Activated naive CD4-positive, alpha-beta T cell treated with anti-CD3 and anti-CD28 coated beads, Interleukin-2, amount 50 U/mL, for 72 hours (primary cell): ENCODE data around the gene BRAP. TPM values are rescaled to one million over a fixed set of nuclear protein-coding genes. Genes with fewer than 3 reads are reported as not detected.
"Not testable (repeated sequence)": the region's sequence is repeated elsewhere in the genome, so short reads cannot be mapped to it uniquely, and the experiment has no call there.

Experiments
- ATAC-seq, 2 donors: fragments of 150-1000 bp; cut with Tn5 transposase; 2 replicates each; pipeline ENCODE4 v1.10.0; 2021; ENCODE audit warnings: mild to moderate bottlenecking in 2 of 2, moderate library complexity in 2 of 2
- DNase-seq, 2 donors: peaks; one replicate each; pipeline ENCODE4 v3.0.0; 2021 to 2022; ENCODE audit warnings: low spot score in 2 of 2
- H3K27ac Mint-ChIP-seq, 2 donors: one replicate each; pipeline ENCODE4 v1.8.0; 2022; ENCODE audit warnings: mild to moderate bottlenecking in 2 of 2, mixed read lengths in 2 of 2
- H3K36me3 Mint-ChIP-seq, 2 donors: one replicate each; pipeline ENCODE4 v1.8.0; 2022; ENCODE audit warnings: mixed read lengths in 2 of 2
- H3K9me3 Mint-ChIP-seq, 2 donors: one replicate each; pipeline ENCODE4 v1.8.0; 2022; ENCODE audit warnings: mixed read lengths in 2 of 2
- total RNA-seq, 2 donors: library from RNA; stranded (reverse); gene quantifications; one replicate each; pipeline ENCODE4 v1.2.3, GENCODE V29; 2022

The BRAP gene
- total RNA-seq, result 10 to 100 TPM; 17.1 to 18.8 TPM

- Mint-ChIP-seq H3K36me3 (peaks cover 14 to 17% of the 10 kb centered on the region in 2 donors), H3K27ac (peak within 1 kb of the TSS; percentile 99 to 100)
- ATAC-seq, result peak; percentile 96 to 99
Measured at GRCh38 chr12:111685811-111686573, at the start of gene BRAP, which contains the start of gene ACAD10. TSS of gene BRAP (minus strand) at chr12:111685956. CDS start at chr12:111685792, 164 bp downstream. TSS of gene ACAD10 (plus strand) at chr12:111686053. CDS start at chr12:111692710, 6,657 bp downstream.

GRCh38 chr12:111733340-111733915 is 47.7 kb upstream of the BRAP start:
- Mint-ChIP-seq H3K36me3 (no peaks in the 10 kb centered on the region), H3K9me3 (no peaks in the 10 kb centered on the region), H3K27ac (no peak overlapping the region)
- DNase-seq (no peak), ATAC-seq (no peak)

More at GRCh38 chr12:111685811-111686573, at the start of gene BRAP, which contains the start of gene ACAD10:
- H3K9me3 Mint-ChIP-seq, result no peaks in the 10 kb centered on the region
- peak; percentile 96 for DNase-seq

- DNase-seq (no peak), ATAC-seq (no peak)
- H3K9me3 Mint-ChIP-seq, result no peaks in the 10 kb centered on the region
- no peaks in the 10 kb centered on the region for H3K36me3 Mint-ChIP-seq
- peak overlapping the region in 1 of 2 donors; percentile 44 for H3K27ac Mint-ChIP-seq
Measured at GRCh38 chr12:111732786-111733185, 47.0 kb upstream of the BRAP start.

- ATAC-seq, result no peak
- DNase-seq, result no peak
- no peak overlapping the region for H3K27ac Mint-ChIP-seq
- no peaks in the 10 kb centered on the region for H3K36me3 Mint-ChIP-seq
- no peaks in the 10 kb centered on the region for H3K9me3 Mint-ChIP-seq
Measured at GRCh38 chr12:111730420-111730819, 44.7 kb upstream of the BRAP start.

- DNase-seq (no peak), ATAC-seq (no peak)
- H3K9me3 Mint-ChIP-seq, result no peaks in the 10 kb centered on the region
- H3K27ac Mint-ChIP-seq, result no peak overlapping the region
- H3K36me3 Mint-ChIP-seq, result no peaks in the 10 kb centered on the region
Measured at GRCh38 chr12:111728795-111729194, 43.0 kb upstream of the BRAP start.

GRCh38 chr12:111723646-111724360 is 38.0 kb upstream of the BRAP start:
- not testable (repeated sequence) for H3K27ac Mint-ChIP-seq, H3K9me3 Mint-ChIP-seq, ATAC-seq, H3K36me3 Mint-ChIP-seq, DNase-seq

- Mint-ChIP-seq H3K27ac (no peak overlapping the region), H3K9me3 (no peaks in the 10 kb centered on the region), H3K36me3 (no peaks in the 10 kb centered on the region)
- ATAC-seq (no peak), DNase-seq (no peak)
Measured at GRCh38 chr12:111720457-111720856, 34.7 kb upstream of the BRAP start.

GRCh38 chr12:111719316-111719715 is 33.6 kb upstream of the BRAP start:
- H3K9me3 Mint-ChIP-seq, ATAC-seq, H3K36me3 Mint-ChIP-seq, H3K27ac Mint-ChIP-seq, DNase-seq: not testable (repeated sequence)

- no peaks in the 10 kb centered on the region for H3K9me3 Mint-ChIP-seq
Measured at GRCh38 chr12:111715279-111715678, 29.5 kb upstream of the BRAP start.

GRCh38 chr12:111706145-111706544 is 20.4 kb upstream of the BRAP start:
- Mint-ChIP-seq H3K27ac (no peak overlapping the region), H3K36me3 (peaks cover 0 to 7% of the 10 kb centered on the region in 2 donors), H3K9me3 (no peaks in the 10 kb centered on the region)
- no peak for ATAC-seq
- DNase-seq, result no peak

More at GRCh38 chr12:111715279-111715678, 29.5 kb upstream of the BRAP start:
- Mint-ChIP-seq H3K36me3 (no peaks in the 10 kb centered on the region), H3K27ac (no peak overlapping the region)
- DNase-seq (no peak), ATAC-seq (no peak)

GRCh38 chr12:111705672-111706071 is 19.9 kb upstream of the BRAP start:
- DNase-seq (no peak), ATAC-seq (no peak)
- Mint-ChIP-seq H3K27ac (no peak overlapping the region), H3K36me3 (peaks cover 0 to 7% of the 10 kb centered on the region in 2 donors), H3K9me3 (no peaks in the 10 kb centered on the region)

GRCh38 chr12:111699962-111700361 is 14.2 kb upstream of the BRAP start:
- no peak for ATAC-seq
- H3K27ac Mint-ChIP-seq, result no peak overlapping the region
- H3K9me3 Mint-ChIP-seq, result no peaks in the 10 kb centered on the region
- no peak for DNase-seq
- H3K36me3 Mint-ChIP-seq, result peaks cover 6 to 7% of the 10 kb centered on the region in 2 donors

- Mint-ChIP-seq H3K9me3 (no peaks in the 10 kb centered on the region), H3K27ac (no peak overlapping the region), H3K36me3 (peaks cover 0 to 16% of the 10 kb centered on the region in 2 donors)
- DNase-seq (no peak), ATAC-seq (no peak)
Measured at GRCh38 chr12:111693818-111694217, 8.1 kb upstream of the BRAP start.

- ATAC-seq, result no peak
- no peaks in the 10 kb centered on the region for H3K9me3 Mint-ChIP-seq
- H3K36me3 Mint-ChIP-seq, result peaks cover 0 to 16% of the 10 kb centered on the region in 2 donors
- no peak for DNase-seq
- peak overlapping the region in 1 of 2 donors; percentile 29 for H3K27ac Mint-ChIP-seq
Measured at GRCh38 chr12:111692575-111693210, 6.9 kb upstream of the BRAP start.

GRCh38 chr12:111691262-111691661 is 5.5 kb upstream of the BRAP start:
- no peak for DNase-seq
- no peaks in the 10 kb centered on the region for H3K9me3 Mint-ChIP-seq
- peaks cover 6 to 22% of the 10 kb centered on the region in 2 donors for H3K36me3 Mint-ChIP-seq
- ATAC-seq, result no peak
- no peak overlapping the region for H3K27ac Mint-ChIP-seq

GRCh38 chr12:111687952-111688351 is 2.2 kb upstream of the BRAP start:
- H3K36me3 Mint-ChIP-seq, result peaks cover 14 to 17% of the 10 kb centered on the region in 2 donors
- ATAC-seq (no peak), DNase-seq (no peak)
- peak overlapping the region in 1 of 2 donors; percentile 13 for H3K27ac Mint-ChIP-seq
- H3K9me3 Mint-ChIP-seq, result no peaks in the 10 kb centered on the region

- ATAC-seq, result no peak
- peak overlapping the region in 1 of 2 donors; percentile 99 for H3K27ac Mint-ChIP-seq
- peaks cover 14 to 17% of the 10 kb centered on the region in 2 donors for H3K36me3 Mint-ChIP-seq
Measured at GRCh38 chr12:111687255-111687654, 1.5 kb upstream of the BRAP start.

More at GRCh38 chr12:111687255-111687654, 1.5 kb upstream of the BRAP start:
- H3K9me3 Mint-ChIP-seq, result no peaks in the 10 kb centered on the region
- no peak for DNase-seq
